Mesangial cell (primary cell): ENCODE data around the gene NR2C2AP. TPM values are rescaled to one million over a fixed set of nuclear protein-coding genes. Genes with fewer than 3 reads are reported as not detected.

Experiments used
- total RNA-seq: library from RNA; depleted of rRNA; stranded (reverse); fragments of >200 nt; gene quantifications from 2 replicates; pipeline ENCODE4 v1.2.3, GENCODE V29; 2015

Gene NR2C2AP, protein sequence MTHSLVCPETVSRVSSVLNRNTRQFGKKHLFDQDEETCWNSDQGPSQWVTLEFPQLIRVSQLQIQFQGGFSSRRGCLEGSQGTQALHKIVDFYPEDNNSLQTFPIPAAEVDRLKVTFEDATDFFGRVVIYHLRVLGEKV
- 9.6 and 19.4 TPM in 2 replicates for total RNA-seq

GRCh38 chr19:19203012-19203856 lies at the start of gene NR2C2AP:
NR2C2AP (minus strand) TSS chr19:19203414; CDS start chr19:19203060, 354 bp downstream.

DNA sequence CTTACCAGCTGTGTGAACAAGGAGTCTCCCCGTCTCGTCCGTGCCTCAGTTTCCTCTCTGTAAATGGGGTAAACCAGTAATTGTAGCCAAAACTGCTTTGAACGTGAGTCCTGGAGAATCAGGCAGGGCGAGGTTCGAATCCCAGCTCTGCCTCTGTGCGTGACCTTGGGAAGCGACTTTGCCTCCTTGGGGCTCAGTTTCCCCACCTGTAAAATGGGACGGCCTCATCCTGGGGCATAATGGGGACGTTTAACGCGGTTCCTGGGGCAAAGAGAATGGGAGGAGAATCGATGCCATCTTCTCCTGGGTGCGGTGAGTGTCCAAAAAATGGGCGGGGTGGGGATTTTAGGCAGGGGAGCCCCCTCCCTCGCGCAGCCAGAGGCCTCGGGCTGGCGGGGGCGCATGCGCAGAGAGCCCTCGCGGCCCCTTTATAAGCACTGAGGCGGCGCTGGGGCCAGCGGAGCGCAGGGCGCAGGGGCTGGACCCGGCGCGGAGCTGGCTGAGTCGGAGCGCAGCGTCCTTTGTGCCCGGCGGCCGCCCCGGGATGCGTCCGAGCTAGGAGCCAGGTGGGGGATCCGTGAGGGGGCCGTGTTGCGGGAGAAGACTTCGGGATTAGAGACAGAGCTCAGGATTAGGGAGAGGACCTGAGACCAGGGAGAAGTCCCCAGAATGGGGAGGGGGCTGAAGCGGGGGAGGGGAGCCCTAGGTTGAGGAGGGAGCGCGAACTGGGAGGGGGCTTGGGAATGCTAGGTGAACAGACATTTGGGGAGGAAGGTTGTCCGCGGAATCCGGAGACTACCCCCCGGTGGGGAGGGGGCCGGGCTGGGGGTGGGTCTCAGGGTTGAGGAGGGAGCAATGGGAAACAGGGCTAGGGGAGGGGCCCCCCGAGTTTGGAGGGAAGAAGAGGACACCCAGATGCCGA lies 8.5 kb upstream of the NR2C2AP start, which contains the start of gene NCAN:
Gene NCAN, plus strand, starts transcription at position 460 of the 922 bp plus-strand sequence. CDS start 4,996 bp downstream, outside the sequence.

DNA sequence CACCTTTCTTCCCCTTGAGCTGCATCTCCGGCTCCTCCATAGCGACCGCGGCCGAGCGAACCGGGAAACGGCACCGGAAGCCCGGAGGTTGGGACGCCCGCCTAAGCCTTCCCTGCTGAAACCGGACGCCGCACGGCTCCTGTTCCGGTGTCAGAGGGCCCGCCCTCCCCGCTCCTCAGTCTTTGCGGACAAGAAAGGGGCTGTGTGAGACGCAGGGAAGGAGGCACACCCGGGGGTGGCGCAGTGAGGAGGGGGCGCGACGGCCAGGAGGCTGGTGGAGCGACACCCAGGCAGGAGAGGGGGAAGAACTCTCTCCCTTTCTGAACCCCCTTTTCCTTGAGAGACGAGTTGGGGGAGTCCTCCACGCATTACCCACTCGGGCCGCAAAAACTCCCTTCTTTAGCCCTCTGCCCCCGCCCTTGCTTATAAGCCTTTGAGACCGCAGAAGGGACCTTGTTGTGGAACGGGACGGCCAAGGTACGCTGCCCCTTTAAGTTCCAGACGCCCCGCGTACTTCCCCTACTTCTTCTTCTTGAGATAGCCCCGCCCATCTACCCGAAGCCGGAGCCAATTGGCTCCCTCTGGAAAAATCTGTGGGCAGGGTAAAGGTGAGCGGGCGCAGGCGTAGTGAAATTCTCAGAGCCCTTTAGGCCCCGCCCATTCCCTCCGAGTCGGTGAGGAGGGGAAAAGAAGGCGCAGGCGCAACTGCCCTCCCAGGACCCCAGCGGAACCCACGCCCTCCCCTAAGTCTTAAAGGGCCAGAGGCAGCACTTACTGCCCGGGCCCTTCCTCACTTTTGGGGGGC lies 10.9 kb downstream of the NR2C2AP start, which contains the start of the genes BORCS8 and RFXANK:
Gene BORCS8, minus strand, starts transcription at position 75 of the 805 bp plus-strand sequence. Its CDS starts 35 bp downstream, at position 40.
Gene RFXANK, plus strand, starts transcription at position 181 of the 805 bp plus-strand sequence. CDS start 1,689 bp downstream, outside the sequence.

DNA sequence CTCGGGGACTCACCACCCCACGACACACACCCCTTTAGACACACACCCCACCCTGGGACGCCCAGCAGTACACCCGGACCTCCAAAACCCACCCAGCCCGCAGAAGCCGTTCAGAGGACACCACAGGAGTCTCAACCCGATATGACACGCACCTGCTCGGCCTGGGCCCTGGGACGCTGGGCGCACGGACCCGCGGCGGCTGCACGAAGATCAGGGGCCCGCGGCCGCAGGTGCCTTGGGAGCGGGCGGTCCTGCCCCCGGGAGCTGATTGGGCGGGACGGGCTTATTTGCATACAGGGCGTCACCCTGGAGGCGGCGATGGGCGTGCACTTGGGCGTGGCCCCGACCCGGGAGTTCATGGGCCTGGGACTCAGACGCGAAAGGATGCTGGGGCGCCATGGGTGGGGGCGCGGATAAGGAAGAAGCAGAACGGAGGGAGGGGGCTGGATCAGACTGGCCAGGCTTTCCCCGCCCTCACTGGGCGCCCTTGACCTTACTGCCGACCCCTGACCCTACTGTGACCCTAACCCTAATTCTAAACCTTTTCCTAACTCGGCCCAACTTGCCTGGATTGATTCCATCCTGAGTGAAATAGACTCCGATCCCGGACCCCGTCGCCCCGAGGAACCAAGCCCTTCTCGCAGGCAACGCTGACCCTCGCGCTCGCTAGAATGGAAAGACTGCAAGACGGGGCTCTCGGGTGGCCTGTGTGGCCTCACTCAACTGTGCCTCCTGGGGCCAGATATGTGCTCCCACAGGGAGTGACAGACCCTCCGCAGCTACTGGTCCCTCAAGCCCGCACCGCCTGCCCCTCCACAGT lies 33.0 kb downstream of the NR2C2AP start, which contains the start of gene MEF2B:
Gene MEF2B, minus strand, starts transcription at position 211 of the 820 bp plus-strand sequence. CDS start 19,528 bp downstream, outside the sequence.

Other genes with a start within 250 kb of the NR2C2AP start
- gene SUGP2, start 169.9 kb downstream of the NR2C2AP start, total RNA-seq, result 24.6 and 28.0 TPM in 2 replicates
- gene ARMC6, start 169.8 kb downstream of the NR2C2AP start, total RNA-seq, result 45.1 and 73.0 TPM in 2 replicates
- gene SLC25A42, start 139.4 kb downstream of the NR2C2AP start, total RNA-seq, result 3.4 and 7.5 TPM in 2 replicates
- gene TMEM161A, start 64.9 kb downstream of the NR2C2AP start, total RNA-seq, result 38.5 and 62.4 TPM in 2 replicates
- gene MEF2B, start 33.2 kb downstream of the NR2C2AP start, total RNA-seq, result not detected in 2 replicates
- gene BORCS8, start 11.3 kb downstream of the NR2C2AP start, total RNA-seq, result 21.4 and 43.2 TPM in 2 replicates
- gene RFXANK, start 11.2 kb downstream of the NR2C2AP start, total RNA-seq, result 95.5 and 116 TPM in 2 replicates
- not detected in 2 replicates for gene NCAN, start 8.5 kb upstream of the NR2C2AP start, total RNA-seq
- gene TM6SF2, start 69.9 kb upstream of the NR2C2AP start, total RNA-seq, result 0.16 TPM in 1 of 2 replicates, not detected in the other
- 33.1 and 37.9 TPM in 2 replicates for gene SUGP1, start 117.1 kb upstream of the NR2C2AP start, total RNA-seq
- gene MAU2, start 117.4 kb upstream of the NR2C2AP start, total RNA-seq, result 22.0 and 33.1 TPM in 2 replicates
- gene GATAD2A, start 202.3 kb upstream of the NR2C2AP start, total RNA-seq, result 65.7 and 74.3 TPM in 2 replicates